Mesenchymal stem cell (in vitro differentiated cells and primary cell): ENCODE data around the gene STRIP2.

Source experiments
- DNase-seq: peaks from one replicate; pipeline ENCODE4 v3.0.0-alpha.2; 2013
- H2AFZ ChIP-seq: one replicate; pipeline ENCODE4 v1.6.1; 2013; ENCODE audit warnings: low read depth, mild to moderate bottlenecking, control low read depth, inconsistent platforms, low read length, moderate library complexity
- H2AK5ac ChIP-seq: 2 replicates; pipeline ENCODE4 v1.6.1; 2013; ENCODE audit warnings: low read length, moderate library complexity, mild to moderate bottlenecking, inconsistent platforms; ENCODE audit not compliant: severe bottlenecking
- H2BK120ac ChIP-seq: one replicate; pipeline ENCODE4 v1.6.1; 2013; ENCODE audit warnings: low read depth, mild to moderate bottlenecking, inconsistent platforms, low read length, moderate library complexity
- H2BK12ac ChIP-seq, 2 experiments: one replicate each; pipeline ENCODE4 v1.6.1; 2013; ENCODE audit warnings: inconsistent platforms in 2 of 2, low read length in 2 of 2, mild to moderate bottlenecking in 2 of 2, moderate library complexity in 2 of 2, control low read depth in 1 of 2
- H2BK15ac ChIP-seq: one replicate; pipeline ENCODE4 v1.6.1; 2013; ENCODE audit warnings: mild to moderate bottlenecking, low read depth, inconsistent platforms; ENCODE audit not compliant: poor library complexity, severe bottlenecking
- H2BK5ac ChIP-seq: 2 replicates; pipeline ENCODE4 v1.6.1; 2013; ENCODE audit warnings: low read depth, mild to moderate bottlenecking, low read length, control low read depth, inconsistent platforms; ENCODE audit not compliant: poor library complexity, severe bottlenecking
- H3K14ac ChIP-seq, 2 experiments: one replicate each; pipeline ENCODE4 v1.6.1; 2013; ENCODE audit warnings: inconsistent platforms in 2 of 2, low read length in 2 of 2, control low read depth in 1 of 2, mild to moderate bottlenecking in 1 of 2, moderate library complexity in 1 of 2
- H3K18ac ChIP-seq, 2 experiments: one replicate each; pipeline ENCODE4 v1.6.1; 2013; ENCODE audit warnings: inconsistent platforms in 2 of 2, low read length in 2 of 2, control low read depth in 1 of 2, low read depth in 1 of 2, mild to moderate bottlenecking in 1 of 2
- H3K23ac ChIP-seq, 2 experiments: one replicate each; pipeline ENCODE4 v1.6.1; 2013; ENCODE audit warnings: inconsistent platforms in 2 of 2, low read length in 2 of 2, mild to moderate bottlenecking in 2 of 2, moderate library complexity in 2 of 2, control low read depth in 1 of 2
- H3K27ac ChIP-seq: 2 replicates; pipeline ENCODE4 v1.5.1; 2013; ENCODE audit warnings: mild to moderate bottlenecking, moderate library complexity, low read length, control low read depth, inconsistent platforms; ENCODE audit not compliant: poor library complexity, severe bottlenecking
- H3K27me3 ChIP-seq, 2 experiments: 2 replicates each; pipeline versions ENCODE4 v1.6.1 to v1.7.0; 2013; ENCODE audit warnings: low read length in 2 of 2, mild to moderate bottlenecking in 2 of 2, moderate library complexity in 2 of 2, control low read depth in 1 of 2, inconsistent platforms in 1 of 2; ENCODE audit not compliant: control insufficient read depth in 1 of 2, insufficient read depth in 1 of 2
- H3K36me3 ChIP-seq, 2 experiments: 2 replicates each; pipeline versions ENCODE4 v1.6.1 to v1.7.0; 2013; ENCODE audit warnings: low read length in 2 of 2, control low read depth in 1 of 2, inconsistent platforms in 1 of 2, low read depth in 1 of 2, mild to moderate bottlenecking in 1 of 2; ENCODE audit not compliant: insufficient read depth in 2 of 2, control insufficient read depth in 1 of 2
- H3K4ac ChIP-seq, 2 experiments: one replicate each; pipeline ENCODE4 v1.6.1; 2013; ENCODE audit warnings: inconsistent platforms in 2 of 2, low read length in 2 of 2, mild to moderate bottlenecking in 2 of 2, moderate library complexity in 2 of 2, control low read depth in 1 of 2, low read depth in 1 of 2
- H3K4me1 ChIP-seq: 2 replicates; pipeline ENCODE4 v1.6.1; 2013; ENCODE audit warnings: low read depth, low read length, control low read depth; ENCODE audit not compliant: control insufficient read depth, insufficient read depth
- H3K4me2 ChIP-seq: 2 replicates; pipeline ENCODE4 v1.6.1; 2013; ENCODE audit warnings: low read length, mild to moderate bottlenecking, inconsistent platforms; ENCODE audit not compliant: poor library complexity, severe bottlenecking
- H3K4me3 ChIP-seq, 2 experiments: 2 replicates each; pipeline versions ENCODE4 v1.5.1 to v1.7.0; 2013; ENCODE audit warnings: low read length in 2 of 2, mild to moderate bottlenecking in 2 of 2, control low read depth in 1 of 2, low read depth in 1 of 2; ENCODE audit not compliant: insufficient read depth in 1 of 2
- H3K79me1 ChIP-seq: replicated peaks from 2 replicates; pipeline ENCODE4 v1.6.1; 2013; ENCODE audit warnings: mild to moderate bottlenecking, control low read depth, low read length, inconsistent platforms; ENCODE audit not compliant: poor library complexity, severe bottlenecking
- H3K9ac ChIP-seq: 2 replicates; pipeline ENCODE4 v1.7.0; 2013; ENCODE audit warnings: mild to moderate bottlenecking, low read length, moderate library complexity
- H3K9me3 ChIP-seq: 2 replicates; pipeline ENCODE4 v1.7.0; 2013; ENCODE audit warnings: mild to moderate bottlenecking, low read length; ENCODE audit not compliant: control insufficient read depth
- H4K8ac ChIP-seq: one replicate; pipeline ENCODE4 v1.6.1; 2013; ENCODE audit warnings: inconsistent platforms, mild to moderate bottlenecking, low read length, moderate library complexity
- H4K91ac ChIP-seq: one replicate; pipeline ENCODE4 v1.6.1; 2013; ENCODE audit warnings: mild to moderate bottlenecking, low read length, inconsistent platforms
- WGBS: methylation state at CpG from one replicate; pipeline ENCODE4 v1.1.7; 2013; ENCODE audit warnings: mixed read lengths; 5-methylcytosine and 5-hydroxymethylcytosine counted together

STRIP2 gene

GRCh38 chr7:129394982-129395914 is 39.0 kb upstream of the STRIP2 start:
- Histone ChIP-seq H3K9me3 (no peaks in the 10 kb centered on the region), H3K36me3 (peaks cover 0 to 9% of the 10 kb centered on the region in 2 experiments), H3K23ac (no peak overlapping the region), H2BK15ac (no peak overlapping the region), H2BK12ac (no peak overlapping the region), H3K4me2 (no peak overlapping the region), H2AK5ac (no peak overlapping the region), H2BK5ac (no peak overlapping the region), H3K9ac (no peak overlapping the region), H3K79me1 (no peaks in the 10 kb centered on the region), H3K14ac (no peak overlapping the region), H3K4me3 (no peak overlapping the region), H3K4ac (no peak overlapping the region), H2BK120ac (no peak overlapping the region), H2AFZ (no peak overlapping the region), H4K8ac (no peak overlapping the region), H3K4me1 (no peaks in the 10 kb centered on the region), H4K91ac (no peak overlapping the region), H3K27me3 (no peaks in the 10 kb centered on the region), H3K27ac (no peak overlapping the region), H3K18ac (no peak overlapping the region)
- DNase-seq, result no peak
- WGBS, result 97% methylated on average over 4 of the region's 4 CpGs

- Histone ChIP-seq H2BK120ac (no peak overlapping the region), H3K4me2 (no peak overlapping the region), H3K79me1 (no peaks in the 10 kb centered on the region), H4K91ac (no peak overlapping the region), H3K14ac (no peak overlapping the region), H3K4me3 (no peak overlapping the region), H3K4me1 (peaks cover 2% of the 10 kb centered on the region), H2BK5ac (no peak overlapping the region), H4K8ac (no peak overlapping the region), H3K23ac (no peak overlapping the region), H3K4ac (no peak overlapping the region), H3K9ac (no peak overlapping the region), H2AK5ac (no peak overlapping the region), H2AFZ (no peak overlapping the region), H3K18ac (peak overlapping the region in 1 of 2 experiments; percentile 43), H3K9me3 (no peaks in the 10 kb centered on the region), H2BK15ac (no peak overlapping the region), H2BK12ac (no peak overlapping the region), H3K27me3 (no peaks in the 10 kb centered on the region), H3K36me3 (peaks cover 0 to 13% of the 10 kb centered on the region in 2 experiments), H3K27ac (no peak overlapping the region)
- WGBS, result 100% methylated on average over 1 of the region's 1 CpG
- DNase-seq, result peak; percentile 24
Observed at GRCh38 chr7:129401228-129401966, 32.8 kb upstream of the STRIP2 start.

- no peak overlapping the region for H3K4ac ChIP-seq
- no peak overlapping the region for H3K4me2 ChIP-seq
- H3K23ac ChIP-seq, result no peak overlapping the region
- H3K9me3 ChIP-seq, result no peaks in the 10 kb centered on the region
- no peak overlapping the region for H2BK5ac ChIP-seq
- no peak overlapping the region for H4K91ac ChIP-seq
- no peak overlapping the region for H3K27ac ChIP-seq
- WGBS, result 88% methylated on average over 3 of the region's 3 CpGs
- no peak overlapping the region for H4K8ac ChIP-seq
- no peak overlapping the region for H3K4me3 ChIP-seq
- H3K27me3 ChIP-seq, result no peaks in the 10 kb centered on the region
- H3K79me1 ChIP-seq, result no peaks in the 10 kb centered on the region
- no peak overlapping the region for H2AK5ac ChIP-seq
- H2AFZ ChIP-seq, result no peak overlapping the region
- H2BK120ac ChIP-seq, result no peak overlapping the region
- H3K4me1 ChIP-seq, result peaks cover 2% of the 10 kb centered on the region
- no peak overlapping the region for H3K14ac ChIP-seq
- no peak overlapping the region for H2BK12ac ChIP-seq
- no peak overlapping the region for H3K9ac ChIP-seq
- no peak overlapping the region for H3K18ac ChIP-seq
- peak; percentile 11 for DNase-seq
- no peak overlapping the region for H2BK15ac ChIP-seq
- H3K36me3 ChIP-seq, result peaks cover 0 to 17% of the 10 kb centered on the region in 2 experiments
Observed at GRCh38 chr7:129401967-129402860, 32.0 kb upstream of the STRIP2 start.
